Measurements from ENCODE around the gene OSBPL2. TPM values are rescaled to one million over a fixed set of nuclear protein-coding genes. Genes with fewer than 3 reads are reported as not detected.

OSBPL2 gene
- total and polyA plus RNA-seq, 2 donors (not counting 3 experiments of a cell fraction or from before 2014, with no cell fraction given): 13.1 to 33.0 TPM

DNA sequence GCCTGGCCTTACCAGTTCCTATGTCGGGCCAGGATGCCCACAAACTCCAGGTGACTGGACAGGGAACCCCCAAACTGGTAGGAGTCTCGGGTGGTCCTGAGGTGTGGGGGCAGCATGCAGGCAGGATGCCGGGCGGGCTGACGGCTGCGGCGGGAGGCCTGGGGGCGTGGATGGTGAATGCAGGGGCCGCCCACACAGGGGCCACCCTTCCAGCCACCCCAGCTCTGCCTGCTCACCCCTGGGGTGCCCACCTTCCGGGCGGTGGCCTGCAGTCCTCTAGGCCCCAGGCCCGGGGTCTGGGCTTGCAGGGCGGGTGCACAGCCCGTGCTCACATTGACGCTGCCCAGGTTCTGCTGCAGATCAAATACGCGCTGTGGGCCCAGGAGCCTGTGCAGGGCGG, 72.8 kb downstream of the OSBPL2 start:
- Histone ChIP-seq H3K4me2 (ENCODE audit: insufficient read depth, low read length) (no peak overlapping the region), H3K4me1 (ENCODE audit: control insufficient read depth, extremely low read depth, insufficient read depth, low read length) (no peaks in the 10 kb centered on the region), H3K36me3 (ENCODE audit: control insufficient read depth in 2 of 2, extremely low read depth in 1 of 2, insufficient read depth in 2 of 2, low read length in 2 of 2) (peaks cover 26 to 77% of the 10 kb centered on the region in 2 experiments), H3K27me3 (ENCODE audit: control insufficient read depth in 2 of 2, insufficient read depth in 2 of 2, low read length in 2 of 2) (no peaks in the 10 kb centered on the region), H3K27ac (ENCODE audit: insufficient read depth, low read depth, low read length) (no peak overlapping the region), H4K20me1 (replicated peaks; ENCODE audit: control insufficient read depth, extremely low read depth, insufficient read depth, low read length) (no peaks in the 10 kb centered on the region), H3K4me3 (replicated peaks in 1 of 3; ENCODE audit: insufficient read depth in 1 of 3, low read depth in 1 of 3, low read length in 3 of 3) (no peak overlapping the region), H2AFZ (ENCODE audit: low read depth, low read length) (no peak overlapping the region), H3K79me2 (ENCODE audit: control insufficient read depth, insufficient read depth, low read length) (peaks cover 10% of the 10 kb centered on the region), H3K9me3 (replicated peaks; ENCODE audit: control insufficient read depth, insufficient read depth, low read length) (no peaks in the 10 kb centered on the region), H3K9ac (replicated peaks; ENCODE audit: extremely low read depth, insufficient read depth, low read length) (no peak overlapping the region), H3K9me1 (replicated peaks; ENCODE audit: control insufficient read depth, extremely low read depth, insufficient read depth, low read length) (no peaks in the 10 kb centered on the region)
- BruUV-seq (replicated peaks): no TSS peak
- intact Hi-C loops (cut with micrococcal nuclease): no loop called here
- TF ChIP-seq MYC (IDR thresholded peaks at IDR 0.05; ENCODE audit: low read depth, low read length) (no peak), EZH2 (IDR thresholded peaks at IDR 0.05; ENCODE audit: borderline replicate concordance, low read depth, low read length, severe bottlenecking) (no peak), JUN (IDR thresholded peaks at IDR 0.05; ENCODE audit: borderline replicate concordance, insufficient read depth, insufficient read length, low read depth) (no peak), GATA2 (IDR thresholded peaks at IDR 0.05; ENCODE audit: insufficient read depth, insufficient read length, low read depth, low read length) (no peak), POLR2AphosphoS5 (IDR thresholded peaks at IDR 0.05; ENCODE audit: insufficient read depth, low read depth, low read length) (no peak), POLR2A (IDR thresholded peaks at IDR 0.05; ENCODE audit: low read depth, low read length) (no peak), FOS (IDR thresholded peaks at IDR 0.05; ENCODE audit: borderline replicate concordance, insufficient read depth, low read length) (no peak)
- TF ChIP-seq, protein P1, sequence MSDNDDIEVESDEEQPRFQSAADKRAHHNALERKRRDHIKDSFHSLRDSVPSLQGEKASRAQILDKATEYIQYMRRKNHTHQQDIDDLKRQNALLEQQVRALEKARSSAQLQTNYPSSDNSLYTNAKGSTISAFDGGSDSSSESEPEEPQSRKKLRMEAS (IDR thresholded peaks at IDR 0.05; ENCODE audit: insufficient read depth, insufficient read length): no peak
- TF ChIP-seq, protein P2, sequence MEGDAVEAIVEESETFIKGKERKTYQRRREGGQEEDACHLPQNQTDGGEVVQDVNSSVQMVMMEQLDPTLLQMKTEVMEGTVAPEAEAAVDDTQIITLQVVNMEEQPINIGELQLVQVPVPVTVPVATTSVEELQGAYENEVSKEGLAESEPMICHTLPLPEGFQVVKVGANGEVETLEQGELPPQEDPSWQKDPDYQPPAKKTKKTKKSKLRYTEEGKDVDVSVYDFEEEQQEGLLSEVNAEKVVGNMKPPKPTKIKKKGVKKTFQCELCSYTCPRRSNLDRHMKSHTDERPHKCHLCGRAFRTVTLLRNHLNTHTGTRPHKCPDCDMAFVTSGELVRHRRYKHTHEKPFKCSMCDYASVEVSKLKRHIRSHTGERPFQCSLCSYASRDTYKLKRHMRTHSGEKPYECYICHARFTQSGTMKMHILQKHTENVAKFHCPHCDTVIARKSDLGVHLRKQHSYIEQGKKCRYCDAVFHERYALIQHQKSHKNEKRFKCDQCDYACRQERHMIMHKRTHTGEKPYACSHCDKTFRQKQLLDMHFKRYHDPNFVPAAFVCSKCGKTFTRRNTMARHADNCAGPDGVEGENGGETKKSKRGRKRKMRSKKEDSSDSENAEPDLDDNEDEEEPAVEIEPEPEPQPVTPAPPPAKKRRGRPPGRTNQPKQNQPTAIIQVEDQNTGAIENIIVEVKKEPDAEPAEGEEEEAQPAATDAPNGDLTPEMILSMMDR (IDR thresholded peaks at IDR 0.05; ENCODE audit: extremely low read depth in 1 of 2, insufficient read depth in 1 of 2, low read depth in 1 of 2, low read length in 2 of 2): no peak
- dilution Hi-C loops (cut with MboI; ENCODE audit: extremely low pct_ligation_motif_present, low sequenced_read_pairs): no loop called here
- DNase-seq (ENCODE audit: low read depth, low spot score) (no peak), FAIRE-seq (no peak)
- POLR2A ChIA-PET: no interaction called here
- CTCF ChIA-PET: interaction anchor here (0.6 to 1.4 kb wide), 2 partner anchors 64 to 72 kb away, joined by 3 read pairs; no protein-coding TSS in a partner anchor

All from endothelial cell of umbilical vein (primary cell).